ENCODE measurements around the gene PDGFA.

Gene PDGFA

GRCh38 chr7:482521-483083 lies 37.0 kb downstream of the PDGFA start:
- TF ChIP-seq NFIC (IDR thresholded peaks at IDR 0.05), result no peak
- no peak for TF ChIP-seq ZBTB7A (IDR thresholded peaks at IDR 0.05; ENCODE audit: low read depth)
- TF ChIP-seq TCF12 (IDR thresholded peaks at IDR 0.05; ENCODE audit: low read depth), result no peak
- TF ChIP-seq TAF1 (IDR thresholded peaks at IDR 0.05; ENCODE audit: low read depth), result no peak
- no peak for TF ChIP-seq RAD21 (IDR thresholded peaks at IDR 0.05; ENCODE audit: low read depth)
- no peak for TF ChIP-seq YY1 (IDR thresholded peaks at IDR 0.05; ENCODE audit: low read depth)
- no peak for TF ChIP-seq USF1 (IDR thresholded peaks at IDR 0.05)

GRCh38 chr7:481219-481930 lies 38.3 kb downstream of the PDGFA start:
- TF ChIP-seq ZBTB7A (IDR thresholded peaks at IDR 0.05; ENCODE audit: low read depth), result no peak

DNA sequence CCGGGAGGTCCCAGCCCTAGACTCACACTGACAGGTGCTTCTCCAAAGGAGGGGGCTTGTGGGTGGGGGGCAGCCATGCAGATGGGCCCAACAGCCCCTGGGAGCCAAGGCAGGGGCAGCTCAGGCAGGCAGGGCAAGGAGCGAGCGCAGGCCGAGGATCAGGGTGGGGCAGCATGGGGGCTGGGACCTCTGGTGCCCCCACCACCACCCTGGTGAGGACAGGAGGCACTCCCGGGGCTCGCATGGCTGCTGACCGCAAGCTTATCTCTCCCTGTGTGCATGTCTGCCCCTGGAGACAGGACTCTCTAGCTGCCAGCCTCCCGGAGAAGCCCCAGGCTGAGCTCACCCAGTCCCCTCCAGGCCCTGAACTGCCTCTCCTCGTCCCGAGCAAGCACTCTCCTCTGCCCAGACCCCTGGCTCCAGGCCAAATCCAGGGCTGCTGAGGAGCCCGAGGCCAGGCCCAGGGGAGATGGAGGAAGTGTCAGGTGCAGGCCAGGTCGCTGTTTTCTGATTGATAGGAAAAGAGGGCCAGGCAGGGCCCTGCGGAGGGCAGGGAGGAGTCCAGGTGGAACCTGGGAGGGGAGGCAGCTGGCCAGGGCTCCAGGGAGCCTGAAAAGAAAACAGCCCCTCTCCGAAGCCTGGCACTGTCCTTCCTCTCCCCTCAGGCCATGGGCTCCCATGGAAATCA lies 39.0 kb downstream of the PDGFA start:
- no peak for TF ChIP-seq ZBTB7A (IDR thresholded peaks at IDR 0.05; ENCODE audit: low read depth)
- TF ChIP-seq USF1 (IDR thresholded peaks at IDR 0.05), result no peak
- TF ChIP-seq REST (IDR thresholded peaks at IDR 0.05; ENCODE audit: low read depth), result no peak
- TF ChIP-seq CREB1 (IDR thresholded peaks at IDR 0.05; ENCODE audit: low read depth), result no peak
- no peak for TF ChIP-seq TCF12 (IDR thresholded peaks at IDR 0.05; ENCODE audit: low read depth)
- no peak for TF ChIP-seq FOXM1 (IDR thresholded peaks at IDR 0.05; ENCODE audit: borderline replicate concordance, low read depth)
- TF ChIP-seq TAF1 (IDR thresholded peaks at IDR 0.05; ENCODE audit: low read depth), result no peak
- TF ChIP-seq YY1 (IDR thresholded peaks at IDR 0.05; ENCODE audit: low read depth), result no peak
- TF ChIP-seq NFIC (IDR thresholded peaks at IDR 0.05), result no peak
- no peak for TF ChIP-seq EP300 (IDR thresholded peaks at IDR 0.05; ENCODE audit: borderline replicate concordance)
- TF ChIP-seq, protein P1, sequence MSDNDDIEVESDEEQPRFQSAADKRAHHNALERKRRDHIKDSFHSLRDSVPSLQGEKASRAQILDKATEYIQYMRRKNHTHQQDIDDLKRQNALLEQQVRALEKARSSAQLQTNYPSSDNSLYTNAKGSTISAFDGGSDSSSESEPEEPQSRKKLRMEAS (IDR thresholded peaks at IDR 0.05), result no peak
- no peak for TF ChIP-seq TEAD4 (IDR thresholded peaks at IDR 0.05)
- TF ChIP-seq CEBPB (IDR thresholded peaks at IDR 0.05), result no peak
- TF ChIP-seq EGR1 (IDR thresholded peaks at IDR 0.05), result no peak
- TF ChIP-seq RAD21 (IDR thresholded peaks at IDR 0.05; ENCODE audit: low read depth), result no peak

- TF ChIP-seq EP300 (IDR thresholded peaks at IDR 0.05; ENCODE audit: borderline replicate concordance) (no peak), CEBPB (IDR thresholded peaks at IDR 0.05) (no peak), TAF1 (IDR thresholded peaks at IDR 0.05; ENCODE audit: low read depth) (no peak), REST (IDR thresholded peaks at IDR 0.05; ENCODE audit: low read depth) (no peak), FOXM1 (IDR thresholded peaks at IDR 0.05; ENCODE audit: borderline replicate concordance, low read depth) (no peak), TCF12 (IDR thresholded peaks at IDR 0.05; ENCODE audit: low read depth) (no peak), USF1 (IDR thresholded peaks at IDR 0.05) (no peak), YY1 (IDR thresholded peaks at IDR 0.05; ENCODE audit: low read depth) (no peak), TEAD4 (IDR thresholded peaks at IDR 0.05) (no peak)
- TF ChIP-seq, protein P1 (IDR thresholded peaks at IDR 0.05), result no peak
Observed at GRCh38 chr7:479948-480499, 39.6 kb downstream of the PDGFA start.

Data from Ishikawa (cell line).